ENCODE measurements around the gene TMEM81. TPM values are rescaled to one million over a fixed set of nuclear protein-coding genes. Genes with fewer than 3 reads are reported as not detected.

TMEM81 gene
- total RNA-seq, 1 experiment from 2014 or later: 4.2 TPM

GRCh38 chr1:205042911-205043806, 41.1 kb downstream of the TMEM81 start, which contains the start of gene CNTN2:
Gene CNTN2, plus strand, starts transcription at chr1:205043212. Its CDS starts 9,974 bp downstream, at chr1:205053186.
- POLR2A ChIA-PET: no interaction called here
- Mint-ChIP-seq H3K36me3 (ENCODE audit: insufficient read depth, unreplicated experiment) (no peaks in the 10 kb centered on the region), H3K27me3 (ENCODE audit: insufficient read depth, unreplicated experiment) (peaks cover 84% of the 10 kb centered on the region), H3K9me3 (ENCODE audit: unreplicated experiment) (no peaks in the 10 kb centered on the region), H3K27ac (ENCODE audit: low read depth, unreplicated experiment) (no peak within 1 kb of the TSS), H3K4me1 (ENCODE audit: insufficient read depth, unreplicated experiment) (no peaks in the 10 kb centered on the region), H3K4me3 (ENCODE audit: unreplicated experiment) (no peak within 1 kb of the TSS)
- BruUV-seq (replicated peaks): no TSS peak
- CTCF ChIA-PET: interaction anchor here (0.6 to 7.7 kb wide), 3 partner anchors 10 to 21 kb away, joined by 3 to 72 read pairs (median 3); no protein-coding TSS in a partner anchor
- intact Hi-C loops (cut with micrococcal nuclease): no loop called here
- no peak for DNase-seq (ENCODE audit: unreplicated experiment)
- no peak for TF ChIP-seq CTCF (IDR thresholded peaks at IDR 0.05; ENCODE audit: unreplicated experiment)

GRCh38 chr1:205041998-205042910, 42.0 kb downstream of the TMEM81 start:
- BruUV-seq (replicated peaks): no TSS peak
- no peak overlapping the region for H3K27ac Mint-ChIP-seq (ENCODE audit: low read depth, unreplicated experiment)
- no peaks in the 10 kb centered on the region for H3K36me3 Mint-ChIP-seq (ENCODE audit: insufficient read depth, unreplicated experiment)
- no peak for TF ChIP-seq CTCF (IDR thresholded peaks at IDR 0.05; ENCODE audit: unreplicated experiment)
- no peak for DNase-seq (ENCODE audit: unreplicated experiment)
- H3K27me3 Mint-ChIP-seq (ENCODE audit: insufficient read depth, unreplicated experiment): peaks cover 83% of the 10 kb centered on the region
- H3K9me3 Mint-ChIP-seq (ENCODE audit: unreplicated experiment): no peaks in the 10 kb centered on the region
- ChIA-PET POLR2A (interaction anchor here (1.1 kb wide), 1 partner anchor 40 kb away, joined by 3 read pairs; no protein-coding TSS in a partner anchor), CTCF (interaction anchor here (0.5 to 7.7 kb wide), 2 partner anchors 19 to 21 kb away, joined by 4 to 72 read pairs; no protein-coding TSS in a partner anchor)
- no peaks in the 10 kb centered on the region for H3K4me1 Mint-ChIP-seq (ENCODE audit: insufficient read depth, unreplicated experiment)
- no peak overlapping the region for H3K4me3 Mint-ChIP-seq (ENCODE audit: unreplicated experiment)
- intact Hi-C loops (cut with micrococcal nuclease): no loop called here

GRCh38 chr1:205041001-205041715, 43.1 kb downstream of the TMEM81 start:
- Mint-ChIP-seq H3K4me1 (ENCODE audit: insufficient read depth, unreplicated experiment) (no peaks in the 10 kb centered on the region), H3K27ac (ENCODE audit: low read depth, unreplicated experiment) (no peak overlapping the region), H3K27me3 (ENCODE audit: insufficient read depth, unreplicated experiment) (peaks cover 82% of the 10 kb centered on the region), H3K9me3 (ENCODE audit: unreplicated experiment) (no peaks in the 10 kb centered on the region), H3K36me3 (ENCODE audit: insufficient read depth, unreplicated experiment) (no peaks in the 10 kb centered on the region), H3K4me3 (ENCODE audit: unreplicated experiment) (no peak overlapping the region)
- intact Hi-C loops (cut with micrococcal nuclease): no loop called here
- DNase-seq (ENCODE audit: unreplicated experiment): no peak
- TF ChIP-seq CTCF (IDR thresholded peaks at IDR 0.05; ENCODE audit: unreplicated experiment): no peak
- POLR2A ChIA-PET: interaction anchor here (0.6 to 1.1 kb wide), 4 partner anchors 10 to 45 kb away, joined by 3 read pairs; no protein-coding TSS in a partner anchor
- CTCF ChIA-PET: interaction anchor here (0.6 to 7.7 kb wide), 8 partner anchors 12 to 591 kb away, joined by 3 to 72 read pairs (median 4); partner anchors contain the start of gene ELK4
- no TSS peak for BruUV-seq (replicated peaks)

Measured in MCF 10A (cell line).